Tibial nerve (tissue), 4 donors: ENCODE measurements around the gene BYSL. TPM values are rescaled to one million over a fixed set of nuclear protein-coding genes. Genes with fewer than 3 reads are reported as not detected.
"Not testable (repeated sequence)": the region's sequence is repeated elsewhere in the genome, so short reads cannot be mapped to it uniquely, and the experiment has no call there.

Experiments used
- DNase-seq, 2 donors: peaks; one replicate each; pipeline ENCODE4 v3.0.0-alpha.2; 2019; ENCODE audit warnings: low spot score in 2 of 2
- H3K27ac ChIP-seq, 4 donors: fragments of 200-600 bp; sonication (generic) in 3 of 4; one replicate each; pipeline ENCODE4 v1.5.1; 2017 to 2019; ENCODE audit warnings: mild to moderate bottlenecking in 1 of 4
- H3K27me3 ChIP-seq, 2 donors: fragments of 200-600 bp; sonication (generic) in 1 of 2; one replicate each; pipeline versions ENCODE4 v1.5.1 to v1.6.0; 2017 to 2019
- H3K36me3 ChIP-seq, 3 donors: fragments of 200-600 bp; sonication (generic); one replicate each; pipeline ENCODE4 v1.5.1; 2018 to 2019
- H3K4me1 ChIP-seq, 4 donors: fragments of 200-600 bp; sonication (generic) in 3 of 4; one replicate each; pipeline ENCODE4 v1.5.1; 2017 to 2019
- H3K4me3 ChIP-seq, 4 donors: fragments of 200-600 bp; sonication (generic) in 3 of 4; one replicate each; pipeline ENCODE4 v1.5.1; 2017 to 2019; ENCODE audit warnings: mild to moderate bottlenecking in 1 of 4, moderate library complexity in 1 of 4
- H3K9me3 ChIP-seq, 4 donors: fragments of 200-600 bp; sonication (generic) in 3 of 4; one replicate each; pipeline ENCODE4 v1.5.1; 2017 to 2019
- EP300 ChIP-seq, 2 donors: sonication (generic); formaldehyde crosslinking; IDR thresholded peaks; one replicate each; pipeline ENCODE4 v1.6.1; 2017; ENCODE audit warnings: antibody characterized with exemption in 2 of 2, mild to moderate bottlenecking in 1 of 2
- POLR2A ChIP-seq, 2 donors: fragments of 450-650 bp; IDR thresholded peaks; one replicate each; pipeline ENCODE4 v1.6.1; 2017; ENCODE audit warnings: antibody characterized with exemption in 2 of 2, mild to moderate bottlenecking in 2 of 2, moderate library complexity in 2 of 2
- WGBS, 2 donors: methylation state at CpG; one replicate each; pipeline ENCODE4 v1.1.5; 2018; 5-methylcytosine and 5-hydroxymethylcytosine counted together
- total RNA-seq, 4 donors: library from RNA; depleted of rRNA; stranded (reverse); fragments of >200 nt; gene quantifications; one replicate each; pipeline ENCODE4 v1.1.0, GENCODE V29; 2016
- TF ChIP-seq, protein P1 (sequence below), 5 experiments: fragments of 200-600 bp in 3 of 5; fragments of 450-650 bp in 2 of 5; sonication (generic) in 3 of 5; IDR thresholded peaks; one replicate each; pipeline ENCODE4 v1.5.1; 2016 to 2019; ENCODE audit warnings: antibody characterized with exemption in 5 of 5, mild to moderate bottlenecking in 3 of 5, moderate library complexity in 2 of 5

BYSL gene
- total RNA-seq, 4 donors from 2014 or later = 9.2 to 13.3 (median 12.8) TPM

DNA sequence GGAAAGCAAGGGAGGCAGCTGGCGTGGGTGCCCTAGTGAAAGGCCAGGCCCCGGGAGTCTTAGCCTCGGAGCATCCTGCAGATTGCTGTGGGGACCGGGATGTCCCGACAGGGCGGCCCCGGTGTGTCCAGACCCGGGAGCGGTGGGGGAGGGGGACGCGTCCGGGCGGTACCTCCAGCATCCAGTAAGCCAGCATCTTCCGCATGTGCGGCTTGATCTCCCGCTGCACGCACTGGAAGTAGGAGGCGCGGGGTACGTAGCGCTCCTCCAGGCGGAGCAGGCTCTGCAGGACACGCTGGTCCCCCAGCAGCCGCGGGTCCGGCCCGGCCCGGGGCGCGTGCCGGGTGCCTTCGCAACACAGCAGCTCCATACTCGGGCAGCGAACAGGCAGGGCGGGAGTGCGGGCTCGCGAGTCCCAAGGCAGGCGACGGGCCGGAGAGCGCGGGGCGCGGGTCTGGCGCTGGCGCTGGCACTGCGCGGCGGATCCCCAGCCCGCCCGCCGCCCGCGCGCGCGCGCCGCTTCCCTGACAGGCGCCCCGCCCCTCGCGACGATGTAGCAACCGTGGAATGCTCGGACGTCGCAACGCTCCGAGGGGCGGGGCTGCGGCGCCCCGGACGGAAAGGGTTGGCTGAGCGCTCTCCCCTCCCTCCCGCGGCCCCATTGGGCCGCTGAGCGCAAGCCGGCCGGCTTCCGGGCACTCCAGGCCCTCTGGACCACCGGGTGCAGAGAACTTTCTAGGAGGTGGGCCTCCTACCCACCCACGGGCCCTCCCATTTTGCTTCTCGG lies 20.2 kb downstream of the BYSL start, which contains the start of gene CCND3:
CCND3 (minus strand) TSS at position 529 of the 787 bp plus-strand sequence; CDS start at position 370, 159 bp downstream.
- WGBS, 2 donors = 0 to 1% methylated on average over 29 to 51 of the region's 87 CpGs
- TF ChIP-seq POLR2A (IDR thresholded peaks at IDR 0.05) = peak; percentile 46 to 79
- TF ChIP-seq EP300 (IDR thresholded peaks at IDR 0.05) = peak in 1 of 2 donors; percentile 55
- TF ChIP-seq, protein P1, sequence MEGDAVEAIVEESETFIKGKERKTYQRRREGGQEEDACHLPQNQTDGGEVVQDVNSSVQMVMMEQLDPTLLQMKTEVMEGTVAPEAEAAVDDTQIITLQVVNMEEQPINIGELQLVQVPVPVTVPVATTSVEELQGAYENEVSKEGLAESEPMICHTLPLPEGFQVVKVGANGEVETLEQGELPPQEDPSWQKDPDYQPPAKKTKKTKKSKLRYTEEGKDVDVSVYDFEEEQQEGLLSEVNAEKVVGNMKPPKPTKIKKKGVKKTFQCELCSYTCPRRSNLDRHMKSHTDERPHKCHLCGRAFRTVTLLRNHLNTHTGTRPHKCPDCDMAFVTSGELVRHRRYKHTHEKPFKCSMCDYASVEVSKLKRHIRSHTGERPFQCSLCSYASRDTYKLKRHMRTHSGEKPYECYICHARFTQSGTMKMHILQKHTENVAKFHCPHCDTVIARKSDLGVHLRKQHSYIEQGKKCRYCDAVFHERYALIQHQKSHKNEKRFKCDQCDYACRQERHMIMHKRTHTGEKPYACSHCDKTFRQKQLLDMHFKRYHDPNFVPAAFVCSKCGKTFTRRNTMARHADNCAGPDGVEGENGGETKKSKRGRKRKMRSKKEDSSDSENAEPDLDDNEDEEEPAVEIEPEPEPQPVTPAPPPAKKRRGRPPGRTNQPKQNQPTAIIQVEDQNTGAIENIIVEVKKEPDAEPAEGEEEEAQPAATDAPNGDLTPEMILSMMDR (IDR thresholded peaks at IDR 0.05) = peak in 2 of 5 experiments; percentile 6 to 32

DNA sequence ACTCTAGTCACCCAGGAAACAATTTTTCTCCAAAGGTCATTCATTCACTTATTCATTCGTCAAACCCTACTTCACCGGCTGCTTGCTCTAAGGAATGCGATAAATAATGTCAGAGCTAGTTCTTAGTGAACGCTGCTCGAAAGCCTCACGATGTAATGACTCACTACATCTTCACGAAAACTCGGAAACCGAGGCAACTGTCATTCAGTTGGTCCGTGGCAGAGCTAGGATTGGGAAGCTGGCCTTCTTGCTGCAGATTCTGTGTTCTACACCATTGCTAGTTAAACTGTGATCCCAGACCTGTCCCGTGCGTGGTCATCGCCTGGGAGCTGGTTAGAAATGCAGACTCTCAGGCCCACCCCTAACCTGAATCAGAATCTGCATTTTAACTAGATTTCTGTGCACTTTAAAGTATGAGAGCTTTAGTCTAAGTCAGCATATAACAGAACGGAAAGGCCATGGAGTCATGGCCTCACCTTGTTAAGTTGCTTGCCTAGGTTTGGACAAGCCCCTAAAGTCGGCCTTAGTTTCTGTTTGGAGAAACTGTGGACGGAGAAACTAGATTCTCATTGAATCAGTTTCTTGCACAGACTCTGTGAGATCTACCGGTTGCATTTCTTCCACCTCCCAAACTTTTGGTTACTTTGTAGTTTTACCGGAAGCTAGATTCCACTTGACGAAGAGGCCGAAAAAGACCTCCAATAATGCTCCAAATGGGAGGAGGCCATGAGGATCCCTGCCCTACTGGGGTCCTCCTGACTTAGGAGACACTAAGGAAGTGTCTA lies 21.0 kb downstream of the BYSL start:
- H3K4me1 ChIP-seq = peaks cover 0 to 47% (median 35%) of the 10 kb centered on the region in 4 donors
- TF ChIP-seq, protein P1 (IDR thresholded peaks at IDR 0.05) = no peak
- peaks cover 0 to 2% (median 0%) of the 10 kb centered on the region in 3 donors for H3K36me3 ChIP-seq
- H3K4me3 ChIP-seq = peak overlapping the region; percentile 74 to 89 (median 82)
- WGBS, 2 donors = 37 to 40% methylated on average over 20 of the region's 20 CpGs
- no peaks in the 10 kb centered on the region for H3K9me3 ChIP-seq
- peak overlapping the region; percentile 46 to 90 (median 74) for H3K27ac ChIP-seq
- no peaks in the 10 kb centered on the region for H3K27me3 ChIP-seq
- DNase-seq = no peak

More for the DNA sequence above, 20.2 kb downstream of the BYSL start, which contains the start of gene CCND3:
- no peaks in the 10 kb centered on the region for H3K9me3 ChIP-seq
- DNase-seq = peak; percentile 81 to 83
- H3K4me3 ChIP-seq = peak within 1 kb of the TSS; percentile 74 to 89 (median 82)
- H3K4me1 ChIP-seq = peaks cover 0 to 54% (median 35%) of the 10 kb centered on the region in 4 donors
- H3K36me3 ChIP-seq = peaks cover 0 to 10% (median 0%) of the 10 kb centered on the region in 3 donors
- no peaks in the 10 kb centered on the region for H3K27me3 ChIP-seq
- H3K27ac ChIP-seq = peak within 1 kb of the TSS; percentile 73 to 92 (median 82)

DNA sequence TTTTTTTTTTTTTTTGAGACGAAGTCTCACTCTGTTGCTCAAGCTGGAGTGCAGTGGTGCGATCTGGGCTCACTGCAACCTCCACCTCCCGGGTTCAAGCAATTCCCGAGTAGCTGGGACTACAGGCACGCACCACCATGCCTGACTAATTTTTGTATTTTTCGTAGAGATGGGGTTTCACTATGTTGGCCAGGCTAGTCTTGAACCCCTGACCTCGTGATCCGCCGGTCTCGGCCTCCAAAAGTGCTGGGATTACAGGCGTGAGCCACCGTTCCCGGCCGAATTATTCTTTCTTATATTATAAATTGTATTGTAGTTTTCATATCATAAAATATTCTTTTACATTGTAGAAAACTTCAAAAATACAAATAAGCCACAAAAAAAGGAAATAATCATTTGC lies 21.6 kb downstream of the BYSL start:
- 92 to 94% methylated on average over 14 of the region's 14 CpGs for WGBS, 2 donors
- peak overlapping the region in 1 of 4 donors; percentile 46 for H3K27ac ChIP-seq

DNA sequence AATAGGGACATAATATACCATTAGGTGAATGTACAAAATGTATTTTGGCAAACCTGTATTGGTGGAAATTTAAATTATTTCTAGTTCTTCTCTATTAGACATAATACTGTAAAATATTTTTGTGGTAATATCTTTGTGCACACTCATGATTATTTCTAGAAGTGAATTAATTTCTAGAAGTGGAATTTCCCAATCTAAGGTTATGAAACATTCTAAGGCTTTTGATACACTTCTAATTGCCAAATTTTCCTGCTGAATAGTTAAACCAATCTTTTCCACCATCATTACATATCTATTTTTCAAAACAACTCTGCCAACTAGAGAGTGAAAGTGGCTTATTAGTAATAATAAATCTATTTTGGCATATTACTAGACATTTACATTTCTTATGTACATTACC lies 22.2 kb downstream of the BYSL start:
- Histone ChIP-seq H3K4me1 (peaks cover 0 to 35% (median 27%) of the 10 kb centered on the region in 4 donors), H3K4me3 (no peak overlapping the region), H3K27ac (no peak overlapping the region), H3K9me3 (no peaks in the 10 kb centered on the region), H3K36me3 (no peaks in the 10 kb centered on the region), H3K27me3 (no peaks in the 10 kb centered on the region)
- TF ChIP-seq, protein P1 (IDR thresholded peaks at IDR 0.05) = no peak
- no peak for DNase-seq

More for the DNA sequence above, 21.6 kb downstream of the BYSL start:
- peaks cover 0 to 40% (median 32%) of the 10 kb centered on the region in 4 donors for H3K4me1 ChIP-seq
- H3K27me3 ChIP-seq, H3K36me3 ChIP-seq, H3K4me3 ChIP-seq, H3K9me3 ChIP-seq, DNase-seq: not testable (repeated sequence)

DNA sequence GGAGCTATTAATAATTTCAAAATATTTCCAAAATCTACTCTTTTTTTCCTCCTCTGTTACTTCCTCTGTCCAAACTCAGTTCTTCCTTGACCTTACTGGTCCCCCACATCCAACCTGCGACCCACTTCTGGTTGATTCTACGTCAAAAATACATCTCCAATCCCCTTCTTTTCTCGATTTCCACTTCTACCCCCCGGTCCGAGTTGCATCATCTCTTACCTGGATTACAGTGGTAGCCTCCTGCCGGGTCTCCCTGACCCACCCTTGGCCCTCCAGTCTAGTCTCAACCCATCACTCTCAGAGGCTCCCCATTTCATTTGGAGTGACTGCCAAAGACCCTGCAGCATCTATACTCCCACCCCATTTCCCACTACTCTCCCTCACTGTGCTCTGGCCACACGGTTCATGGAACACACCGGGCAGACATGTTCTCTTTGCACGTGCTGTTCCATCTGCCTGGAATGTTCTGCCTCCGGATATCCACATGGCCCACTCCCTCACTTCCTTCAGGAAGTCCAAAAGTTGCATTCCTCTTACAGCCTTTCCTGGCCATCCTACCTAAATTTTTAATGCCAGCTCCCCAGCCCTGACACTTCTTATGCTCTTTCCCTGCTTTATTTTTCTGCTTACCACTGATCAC lies 26.4 kb downstream of the BYSL start:
- Histone ChIP-seq H3K9me3 (no peaks in the 10 kb centered on the region), H3K36me3 (no peaks in the 10 kb centered on the region), H3K4me1 (no peaks in the 10 kb centered on the region), H3K27me3 (no peaks in the 10 kb centered on the region), H3K4me3 (no peak overlapping the region), H3K27ac (no peak overlapping the region)
- TF ChIP-seq EP300 (IDR thresholded peaks at IDR 0.05) = no peak
- TF ChIP-seq, protein P1 (IDR thresholded peaks at IDR 0.05) = no peak
- no peak for TF ChIP-seq POLR2A (IDR thresholded peaks at IDR 0.05)
- DNase-seq = no peak
- WGBS, 2 donors = 81 to 90% methylated on average over 10 of the region's 10 CpGs
